Measurements from ENCODE around the gene COL12A1.

COL12A1 gene

DNA sequence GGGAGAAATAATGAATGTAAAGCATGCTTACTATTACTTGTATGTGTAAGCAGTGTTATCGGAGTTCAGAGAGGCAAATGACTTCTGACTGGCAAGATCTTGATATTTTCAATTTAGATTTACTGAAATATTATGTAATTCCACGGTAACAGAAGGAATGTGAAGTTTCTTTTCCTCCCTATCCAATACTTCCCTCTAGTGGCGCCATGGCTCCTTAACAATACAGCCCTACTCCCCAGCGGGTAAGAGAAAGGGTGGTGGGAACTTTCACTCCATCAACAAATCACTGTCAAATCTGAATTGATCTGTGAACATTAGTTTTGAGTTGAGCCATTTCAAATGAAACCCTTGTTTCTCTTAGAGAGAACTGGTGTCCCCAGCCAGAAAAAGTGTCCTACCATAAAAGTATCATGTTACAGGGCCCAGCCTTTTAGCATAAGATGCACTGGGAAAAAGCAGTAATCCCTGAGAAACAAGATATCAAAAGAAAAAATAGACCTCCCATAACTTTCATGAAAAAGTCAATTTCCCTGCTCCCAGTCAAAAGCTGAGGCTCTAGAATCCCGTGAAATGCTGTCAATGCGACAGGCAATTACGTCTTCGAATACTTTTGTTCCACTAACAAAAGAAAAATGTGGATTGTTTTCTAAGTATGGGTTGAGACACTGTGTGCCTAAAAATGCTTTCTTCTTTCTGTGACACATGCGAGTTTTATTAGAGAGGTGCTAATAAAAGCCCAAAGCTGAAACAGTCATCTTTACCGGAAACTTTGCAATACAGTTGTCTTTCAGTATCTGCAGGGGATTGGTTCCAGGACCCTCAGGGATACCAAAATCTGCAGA lies 24.9 kb upstream of the COL12A1 start:
- Histone ChIP-seq H3K4me3 (ENCODE audit: low read depth in 1 of 2, low read length in 2 of 2) (no peak overlapping the region), H3K9me3 (ENCODE audit: control insufficient read depth in 1 of 2, low read length in 2 of 2) (no peaks in the 10 kb centered on the region), H3K36me3 (ENCODE audit: control insufficient read depth in 1 of 2, insufficient read depth in 2 of 2, low read length in 2 of 2) (no peaks in the 10 kb centered on the region), H3K27ac (ENCODE audit: low read length) (no peak overlapping the region), H3K4me1 (ENCODE audit: control insufficient read depth in 1 of 2, insufficient read depth in 2 of 2, low read length in 2 of 2) (peaks cover 0 to 23% of the 10 kb centered on the region in 2 donors), H3K27me3 (ENCODE audit: low read depth, low read length) (no peaks in the 10 kb centered on the region)

DNA sequence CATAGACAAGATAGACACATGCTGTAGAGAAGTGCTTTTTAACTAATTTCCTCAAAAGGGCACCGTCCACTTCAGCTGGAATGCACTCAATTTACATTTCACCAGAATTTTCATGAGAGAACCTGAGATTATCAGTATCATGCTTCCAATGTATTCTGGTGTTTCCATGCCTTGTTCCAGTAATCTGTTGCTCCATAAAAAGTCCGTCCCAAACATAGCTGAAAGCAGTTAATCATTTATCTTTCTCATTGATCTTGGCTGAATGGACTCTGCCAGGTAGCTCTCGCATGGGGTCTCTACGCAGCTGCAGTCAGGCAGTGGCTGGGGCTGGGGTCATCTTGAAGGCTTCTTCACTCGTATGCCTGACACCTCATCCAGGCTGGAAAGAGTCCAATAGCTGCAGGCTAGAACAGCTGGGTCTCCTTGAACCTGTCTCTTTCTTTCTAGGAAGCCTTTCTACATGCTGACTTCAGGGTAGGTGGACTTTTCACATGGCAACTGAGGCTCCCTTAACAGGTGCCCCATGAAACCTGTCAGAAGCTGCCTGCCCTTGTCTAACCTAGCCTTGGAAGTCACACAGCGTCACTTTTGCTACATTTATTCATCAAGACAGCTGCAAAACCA lies 18.6 kb upstream of the COL12A1 start:
- no peaks in the 10 kb centered on the region for H3K27me3 ChIP-seq (ENCODE audit: low read depth, low read length)
- H3K4me1 ChIP-seq (ENCODE audit: control insufficient read depth in 1 of 2, insufficient read depth in 2 of 2, low read length in 2 of 2): no peaks in the 10 kb centered on the region
- H3K36me3 ChIP-seq (ENCODE audit: control insufficient read depth in 1 of 2, insufficient read depth in 2 of 2, low read length in 2 of 2): no peaks in the 10 kb centered on the region
- H3K27ac ChIP-seq (ENCODE audit: low read length): no peak overlapping the region
- no peaks in the 10 kb centered on the region for H3K9me3 ChIP-seq (ENCODE audit: control insufficient read depth in 1 of 2, low read length in 2 of 2)
- H3K4me3 ChIP-seq (ENCODE audit: low read depth in 1 of 2, low read length in 2 of 2): no peak overlapping the region

DNA sequence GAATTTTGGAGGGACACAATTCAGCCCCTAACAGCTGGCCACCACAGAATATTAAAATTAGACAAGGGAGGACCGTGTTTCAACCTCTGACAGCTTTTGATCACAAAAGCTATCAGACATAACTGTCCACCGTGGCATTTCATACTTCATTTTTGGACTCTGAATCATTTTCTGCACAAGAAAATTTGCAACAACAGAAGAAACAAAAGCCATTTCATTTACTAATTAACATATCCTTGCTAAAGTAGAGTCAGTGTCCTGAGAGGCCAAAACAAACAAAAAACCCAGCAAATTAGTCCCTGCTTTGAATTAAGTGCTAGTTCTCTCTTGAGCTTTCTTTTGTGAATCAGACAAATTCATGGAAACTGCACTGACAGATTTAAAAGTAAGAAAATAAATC lies 17.6 kb upstream of the COL12A1 start:
- no peak overlapping the region for H3K27ac ChIP-seq (ENCODE audit: low read length)
- H3K4me1 ChIP-seq (ENCODE audit: control insufficient read depth in 1 of 2, insufficient read depth in 2 of 2, low read length in 2 of 2): no peaks in the 10 kb centered on the region
- H3K27me3 ChIP-seq (ENCODE audit: low read depth, low read length): no peaks in the 10 kb centered on the region
- no peaks in the 10 kb centered on the region for H3K9me3 ChIP-seq (ENCODE audit: control insufficient read depth in 1 of 2, low read length in 2 of 2)
- no peak overlapping the region for H3K4me3 ChIP-seq (ENCODE audit: low read depth in 1 of 2, low read length in 2 of 2)
- H3K36me3 ChIP-seq (ENCODE audit: control insufficient read depth in 1 of 2, insufficient read depth in 2 of 2, low read length in 2 of 2): no peaks in the 10 kb centered on the region

DNA sequence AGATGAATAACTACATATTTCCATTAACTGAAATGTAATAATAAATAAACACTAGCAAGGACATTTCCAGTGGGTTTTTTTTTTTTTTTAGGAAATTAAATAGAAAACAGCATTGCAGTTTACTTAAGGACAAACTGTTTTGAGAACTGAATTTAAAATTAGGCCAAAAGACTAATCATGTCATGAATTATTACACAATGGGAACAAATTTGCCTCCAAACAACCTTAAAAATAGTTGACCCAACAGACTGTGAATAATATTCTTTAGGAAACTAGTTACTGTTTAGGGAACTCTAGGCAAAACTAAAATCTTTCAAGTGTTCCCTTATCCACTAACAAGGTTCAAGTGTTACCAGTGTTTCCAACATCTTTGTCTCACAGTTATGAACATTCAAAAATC lies 16.4 kb upstream of the COL12A1 start:
- no peak overlapping the region for H3K4me3 ChIP-seq (ENCODE audit: low read depth in 1 of 2, low read length in 2 of 2)

GRCh38 chr6:75221116-75221515 lies 15.3 kb upstream of the COL12A1 start:
- Histone ChIP-seq H3K27me3 (ENCODE audit: low read depth, low read length) (no peaks in the 10 kb centered on the region), H3K4me1 (ENCODE audit: control insufficient read depth in 1 of 2, insufficient read depth in 2 of 2, low read length in 2 of 2) (no peaks in the 10 kb centered on the region), H3K9me3 (ENCODE audit: control insufficient read depth in 1 of 2, low read length in 2 of 2) (no peaks in the 10 kb centered on the region), H3K27ac (ENCODE audit: low read length) (no peak overlapping the region), H3K36me3 (ENCODE audit: control insufficient read depth in 1 of 2, insufficient read depth in 2 of 2, low read length in 2 of 2) (no peaks in the 10 kb centered on the region), H3K4me3 (ENCODE audit: low read depth in 1 of 2, low read length in 2 of 2) (no peak overlapping the region)

More for the DNA sequence above, 16.4 kb upstream of the COL12A1 start:
- no peaks in the 10 kb centered on the region for H3K4me1 ChIP-seq (ENCODE audit: control insufficient read depth in 1 of 2, insufficient read depth in 2 of 2, low read length in 2 of 2)
- H3K9me3 ChIP-seq (ENCODE audit: control insufficient read depth in 1 of 2, low read length in 2 of 2): no peaks in the 10 kb centered on the region
- H3K27me3 ChIP-seq (ENCODE audit: low read depth, low read length): no peaks in the 10 kb centered on the region
- no peak overlapping the region for H3K27ac ChIP-seq (ENCODE audit: low read length)
- H3K36me3 ChIP-seq (ENCODE audit: control insufficient read depth in 1 of 2, insufficient read depth in 2 of 2, low read length in 2 of 2): no peaks in the 10 kb centered on the region

GRCh38 chr6:75220357-75220756 lies 14.5 kb upstream of the COL12A1 start:
- H3K27me3 ChIP-seq (ENCODE audit: low read depth, low read length): no peaks in the 10 kb centered on the region
- no peak overlapping the region for H3K27ac ChIP-seq (ENCODE audit: low read length)
- H3K36me3 ChIP-seq (ENCODE audit: control insufficient read depth in 1 of 2, insufficient read depth in 2 of 2, low read length in 2 of 2): no peaks in the 10 kb centered on the region
- no peaks in the 10 kb centered on the region for H3K9me3 ChIP-seq (ENCODE audit: control insufficient read depth in 1 of 2, low read length in 2 of 2)
- no peaks in the 10 kb centered on the region for H3K4me1 ChIP-seq (ENCODE audit: control insufficient read depth in 1 of 2, insufficient read depth in 2 of 2, low read length in 2 of 2)
- no peak overlapping the region for H3K4me3 ChIP-seq (ENCODE audit: low read depth in 1 of 2, low read length in 2 of 2)

DNA sequence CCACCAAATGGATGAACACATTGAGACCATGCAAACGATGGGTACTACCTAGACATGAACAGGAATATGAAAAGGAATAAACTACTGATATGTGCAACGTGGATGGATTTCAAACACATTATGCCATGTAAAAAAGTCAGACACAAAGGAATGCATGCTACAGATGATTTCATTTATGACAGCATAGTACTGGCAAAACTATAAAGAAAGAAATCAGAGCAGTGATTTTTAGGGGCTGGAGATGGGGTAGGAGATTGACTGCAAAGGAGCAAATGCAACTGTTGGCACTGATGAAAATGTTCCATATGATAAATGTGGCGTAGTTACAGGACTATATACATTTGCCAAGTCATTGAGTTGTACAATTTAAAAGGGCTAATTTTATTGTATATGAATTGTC lies 13.4 kb upstream of the COL12A1 start:
- Histone ChIP-seq H3K27me3 (ENCODE audit: low read depth, low read length) (no peaks in the 10 kb centered on the region), H3K27ac (ENCODE audit: low read length) (no peak overlapping the region), H3K36me3 (ENCODE audit: control insufficient read depth in 1 of 2, insufficient read depth in 2 of 2, low read length in 2 of 2) (no peaks in the 10 kb centered on the region), H3K9me3 (ENCODE audit: control insufficient read depth in 1 of 2, low read length in 2 of 2) (no peaks in the 10 kb centered on the region), H3K4me3 (ENCODE audit: low read depth in 1 of 2, low read length in 2 of 2) (no peak overlapping the region), H3K4me1 (ENCODE audit: control insufficient read depth in 1 of 2, insufficient read depth in 2 of 2, low read length in 2 of 2) (no peaks in the 10 kb centered on the region)

DNA sequence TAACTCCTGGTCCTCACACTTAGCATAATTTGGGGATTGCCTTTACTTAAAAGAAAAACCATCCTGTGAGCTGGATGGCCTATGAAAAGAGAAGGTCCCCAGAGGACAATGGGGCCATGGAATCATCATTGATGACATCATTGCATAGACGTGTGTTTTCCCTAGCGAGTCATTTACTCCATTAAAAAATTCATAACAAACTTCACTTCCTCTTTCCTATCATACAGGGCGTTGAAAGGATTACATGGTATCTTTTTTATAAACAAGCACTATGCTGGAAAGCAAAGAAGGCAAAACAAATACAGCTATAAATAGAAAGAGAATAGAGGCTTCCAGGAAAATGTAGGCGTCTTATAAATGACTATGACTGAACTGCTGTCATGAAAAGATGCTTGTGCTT lies 11.3 kb upstream of the COL12A1 start:
- H3K4me3 ChIP-seq (ENCODE audit: low read depth in 1 of 2, low read length in 2 of 2): no peak overlapping the region
- H3K27ac ChIP-seq (ENCODE audit: low read length): no peak overlapping the region
- H3K9me3 ChIP-seq (ENCODE audit: control insufficient read depth in 1 of 2, low read length in 2 of 2): no peaks in the 10 kb centered on the region
- no peaks in the 10 kb centered on the region for H3K4me1 ChIP-seq (ENCODE audit: control insufficient read depth in 1 of 2, insufficient read depth in 2 of 2, low read length in 2 of 2)
- H3K36me3 ChIP-seq (ENCODE audit: control insufficient read depth in 1 of 2, insufficient read depth in 2 of 2, low read length in 2 of 2): no peaks in the 10 kb centered on the region
- no peaks in the 10 kb centered on the region for H3K27me3 ChIP-seq (ENCODE audit: low read depth, low read length)

- no peaks in the 10 kb centered on the region for H3K27me3 ChIP-seq (ENCODE audit: low read depth, low read length)
- H3K4me1 ChIP-seq (ENCODE audit: control insufficient read depth in 1 of 2, insufficient read depth in 2 of 2, low read length in 2 of 2): peaks cover 0 to 6% of the 10 kb centered on the region in 2 donors
- no peaks in the 10 kb centered on the region for H3K9me3 ChIP-seq (ENCODE audit: control insufficient read depth in 1 of 2, low read length in 2 of 2)
- H3K27ac ChIP-seq (ENCODE audit: low read length): no peak overlapping the region
- H3K4me3 ChIP-seq (ENCODE audit: low read depth in 1 of 2, low read length in 2 of 2): no peak overlapping the region
- H3K36me3 ChIP-seq (ENCODE audit: control insufficient read depth in 1 of 2, insufficient read depth in 2 of 2, low read length in 2 of 2): no peaks in the 10 kb centered on the region
These were observed 9.4 kb upstream of the COL12A1 start for GRCh38 chr6:75215291-75215690.

GRCh38 chr6:75213732-75214131 lies 7.9 kb upstream of the COL12A1 start:
- no peak overlapping the region for H3K4me3 ChIP-seq (ENCODE audit: low read depth in 1 of 2, low read length in 2 of 2)
- peaks cover under 1 to 7% of the 10 kb centered on the region in 2 donors for H3K4me1 ChIP-seq (ENCODE audit: control insufficient read depth in 1 of 2, insufficient read depth in 2 of 2, low read length in 2 of 2)
- H3K27ac ChIP-seq (ENCODE audit: low read length): no peak overlapping the region
- peaks cover 2% of the 10 kb centered on the region for H3K27me3 ChIP-seq (ENCODE audit: low read depth, low read length)
- H3K9me3 ChIP-seq (ENCODE audit: control insufficient read depth in 1 of 2, low read length in 2 of 2): no peaks in the 10 kb centered on the region
- no peaks in the 10 kb centered on the region for H3K36me3 ChIP-seq (ENCODE audit: control insufficient read depth in 1 of 2, insufficient read depth in 2 of 2, low read length in 2 of 2)

GRCh38 chr6:75213112-75213511 lies 7.3 kb upstream of the COL12A1 start:
- H3K4me3 ChIP-seq (ENCODE audit: low read depth in 1 of 2, low read length in 2 of 2): no peak overlapping the region
- H3K9me3 ChIP-seq (ENCODE audit: control insufficient read depth in 1 of 2, low read length in 2 of 2): no peaks in the 10 kb centered on the region
- H3K4me1 ChIP-seq (ENCODE audit: control insufficient read depth in 1 of 2, insufficient read depth in 2 of 2, low read length in 2 of 2): peaks cover 3 to 12% of the 10 kb centered on the region in 2 donors
- no peak overlapping the region for H3K27ac ChIP-seq (ENCODE audit: low read length)
- no peaks in the 10 kb centered on the region for H3K36me3 ChIP-seq (ENCODE audit: control insufficient read depth in 1 of 2, insufficient read depth in 2 of 2, low read length in 2 of 2)
- H3K27me3 ChIP-seq (ENCODE audit: low read depth, low read length): peaks cover 4% of the 10 kb centered on the region
